ENCODE measurements around the gene HTRA3.

Gene HTRA3

GRCh38 chr4:8291701-8292477 is 22.3 kb downstream of the HTRA3 start:
- no peak for DNase-seq (ENCODE audit: low spot score)
- no peak for TF ChIP-seq CTCF (IDR thresholded peaks at IDR 0.05; ENCODE audit: extremely low read depth, insufficient read depth, missing control alignments)
- in situ Hi-C loops (cut with MboI; ENCODE audit: low pct_unique_long_range_greater_than_20kb, low sequenced_read_pairs, unreplicated experiment): no loop called here

- TF ChIP-seq CTCF (IDR thresholded peaks at IDR 0.05; ENCODE audit: extremely low read depth, insufficient read depth, missing control alignments): no peak
- no peak for DNase-seq (ENCODE audit: low spot score)
- in situ Hi-C loops (cut with MboI; ENCODE audit: low pct_unique_long_range_greater_than_20kb, low sequenced_read_pairs, unreplicated experiment): no loop called here
These were observed 23.0 kb downstream of the HTRA3 start for GRCh38 chr4:8292478-8293107.

- DNase-seq (ENCODE audit: low spot score): no peak
- TF ChIP-seq CTCF (IDR thresholded peaks at IDR 0.05; ENCODE audit: extremely low read depth, insufficient read depth, missing control alignments): no peak
- in situ Hi-C loops (cut with MboI; ENCODE audit: low pct_unique_long_range_greater_than_20kb, low sequenced_read_pairs, unreplicated experiment): no loop called here
These were observed 23.8 kb downstream of the HTRA3 start for GRCh38 chr4:8293131-8293975.

GRCh38 chr4:8294036-8294435 is 24.5 kb downstream of the HTRA3 start:
- no peak for TF ChIP-seq CTCF (IDR thresholded peaks at IDR 0.05; ENCODE audit: extremely low read depth, insufficient read depth, missing control alignments)
- in situ Hi-C loops (cut with MboI; ENCODE audit: low pct_unique_long_range_greater_than_20kb, low sequenced_read_pairs, unreplicated experiment): no loop called here
- DNase-seq (ENCODE audit: low spot score): no peak

GRCh38 chr4:8294775-8295174 is 25.2 kb downstream of the HTRA3 start:
- TF ChIP-seq CTCF (IDR thresholded peaks at IDR 0.05; ENCODE audit: extremely low read depth, insufficient read depth, missing control alignments): no peak
- in situ Hi-C loops (cut with MboI; ENCODE audit: low pct_unique_long_range_greater_than_20kb, low sequenced_read_pairs, unreplicated experiment): no loop called here

GRCh38 chr4:8295471-8295870 is 25.9 kb downstream of the HTRA3 start:
- DNase-seq (ENCODE audit: low spot score): no peak
- in situ Hi-C loops (cut with MboI; ENCODE audit: low pct_unique_long_range_greater_than_20kb, low sequenced_read_pairs, unreplicated experiment): no loop called here

More at GRCh38 chr4:8294775-8295174, 25.2 kb downstream of the HTRA3 start:
- no peak for DNase-seq (ENCODE audit: low spot score)

More at GRCh38 chr4:8295471-8295870, 25.9 kb downstream of the HTRA3 start:
- TF ChIP-seq CTCF (IDR thresholded peaks at IDR 0.05; ENCODE audit: extremely low read depth, insufficient read depth, missing control alignments): no peak
